Heart left ventricle (tissue), 16 donors: ENCODE measurements around the gene JDP2. TPM values are rescaled to one million over a fixed set of nuclear protein-coding genes. Genes with fewer than 3 reads are reported as not detected.

Source experiments
- ATAC-seq, 4 donors: fragments of 200-7000 bp; cut with Tn5 transposase; one replicate each; pipeline ENCODE4 v1.9.1; 2020 to 2022; ENCODE audit warnings: moderate library complexity in 4 of 4, mild to moderate bottlenecking in 3 of 4, moderate number of reproducible peaks in 1 of 4
- DNase-seq, 5 donors: peaks; one replicate each; pipeline ENCODE4 v3.0.0-alpha.2; 2020
- H3K27ac ChIP-seq, 12 donors: fragments of 200-600 bp; sonication (generic) in 4 of 12; one replicate each; pipeline versions ENCODE4 v1.5.0 to v1.8.0; 2016 to 2022; ENCODE audit warnings: mild to moderate bottlenecking in 2 of 12
- H3K27me3 ChIP-seq, 9 donors: fragments of 200-600 bp; sonication (generic) in 2 of 9; one replicate each; pipeline versions ENCODE4 v1.5.1 to v1.8.0; 2016 to 2022; ENCODE audit warnings: mild to moderate bottlenecking in 3 of 9
- H3K36me3 ChIP-seq, 9 donors: fragments of 200-600 bp; sonication (generic) in 2 of 9; one replicate each; pipeline versions ENCODE4 v1.5.0 to v1.8.0; 2018 to 2022; ENCODE audit warnings: mild to moderate bottlenecking in 2 of 9
- H3K4me1 ChIP-seq, 12 donors: fragments of 200-600 bp; sonication (generic) in 4 of 12; one replicate each; pipeline versions ENCODE4 v1.5.0 to v1.8.0; 2016 to 2022; ENCODE audit warnings: mild to moderate bottlenecking in 3 of 12
- H3K4me3 ChIP-seq, 12 donors: fragments of 200-600 bp; sonication (generic) in 4 of 12; one replicate each; pipeline versions ENCODE4 v1.5.0 to v1.8.0; 2017 to 2022; ENCODE audit warnings: mild to moderate bottlenecking in 9 of 12, moderate library complexity in 4 of 12
- H3K9me3 ChIP-seq, 12 donors: fragments of 200-600 bp; sonication (generic) in 4 of 12; one replicate each; pipeline versions ENCODE4 v1.5.0 to v1.8.0; 2016 to 2022; ENCODE audit warnings: mild to moderate bottlenecking in 1 of 12
- CTCF ChIP-seq, 12 donors: fragments of 200-600 bp; sonication (generic) in 4 of 12; IDR thresholded peaks; one replicate each; pipeline versions ENCODE4 v1.5.0 to v1.8.0; 2018 to 2022; ENCODE audit warnings: antibody characterized with exemption in 12 of 12, mild to moderate bottlenecking in 5 of 12
- POLR2A ChIP-seq, 2 donors: fragments of 450-650 bp; IDR thresholded peaks; one replicate each; pipeline ENCODE4 v1.6.1; 2017; ENCODE audit warnings: antibody characterized with exemption in 2 of 2, mild to moderate bottlenecking in 2 of 2, moderate library complexity in 2 of 2
- WGBS, 4 donors: extraction: QIAGEN DNeasy Blood & Tissue Kit in 2 of 4; methylation state at CpG; one replicate each; pipeline versions ENCODE4 v1.1.5 to v1.1.7; 2013 to 2018; 5-methylcytosine and 5-hydroxymethylcytosine counted together
- intact Hi-C, 10 donors: fragments of 100-400 bp; cut with DNase I; formaldehyde crosslinking; loops; one replicate each; pipeline versions ENCODE4 v1.11.1 to v1.14.2; 2022
- polyA plus RNA-seq, 2 donors: library from polyadenylated mRNA; stranded (reverse); fragments of 200-250 nt; gene quantifications; one replicate each; pipeline ENCODE4 v1.2.3, GENCODE V29; 2013
- total RNA-seq, 9 donors: library from RNA; depleted of rRNA in 2 of 9; stranded (reverse); fragments of >200 nt in 2 of 9; fragmentation: NEBNext Ultra II Directional in 3 of 9; extraction: Animal tissue kit (Norgen Biotek cat#: 25700) in 3 of 9; gene quantifications; one replicate each; pipeline versions ENCODE4 v1.1.0 to v1.2.4, GENCODE V29; 2016 to 2023
- donor health status: ischemic (EF 13 %, LVEDD 7.1; RV severe dilation, severe dysfunction).
- donor health status: healthy with polysubstance abuse.
- donor health status: DM: no; HTN: yes; CAD: no.
- donor health status: DM: no; HTN: no; CAD: no.
- donor health status: ischemic (EF 25% LVEDD 6.9; RV normal size, moderate dysfunction).
- donor health status: ischemic (EF 25% LVEDD 5.7; RV mildly dilated, moderate dysfunction).
- donor health status: healthy.
- donor health status: DM: yes; HTN: yes; CAD: no.
- donor health status: ischemic (EF 35%, LVEDD 5.7; RV mildly dilated, moderate dysfunction).
- donor health status: nonischemic (EF 11% LVEDD 7.7; RV severe dilation, severe dysfunction).
- donor health status: DM: yes; HTN: yes; CAD: no.
- donor health status: PGD.
- donor health status: ischemic (EF 29% LVEDD 5.4; RV normal size, mild dysfunction).
- donor health status: nonischemic (EF 23%, LVEDD 6.1; RV moderate dilation, normal function).

JDP2 gene
- total and polyA plus RNA-seq, 11 donors = 12.2 to 72.6 (median 28.1) TPM

DNA sequence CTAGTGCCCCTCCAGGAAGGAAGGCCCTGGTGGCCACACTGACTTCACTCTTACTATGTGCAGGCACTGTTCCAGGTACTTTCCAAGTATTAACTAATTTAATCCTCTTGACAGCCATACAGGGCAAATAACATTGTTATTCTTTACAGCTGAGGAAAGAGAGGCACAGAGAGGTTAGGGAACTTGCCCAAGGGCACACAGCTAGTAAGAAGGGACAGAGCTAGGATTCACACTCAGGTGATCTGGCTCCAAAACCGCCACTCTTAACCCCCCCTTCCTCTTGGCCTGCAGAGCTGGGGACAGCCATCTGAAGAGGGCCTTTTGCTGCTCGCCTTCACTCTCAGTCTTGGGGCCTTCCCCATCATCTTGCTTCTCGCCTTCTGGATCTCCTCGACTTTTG is 4.0 kb downstream of the JDP2 start:
- Histone ChIP-seq H3K36me3 (peaks cover 0 to 54% (median 48%) of the 10 kb centered on the region in 9 donors), H3K9me3 (no peaks in the 10 kb centered on the region), H3K4me1 (peaks cover 4 to 67% (median 44%) of the 10 kb centered on the region in 12 donors), H3K4me3 (no peak overlapping the region), H3K27ac (peak overlapping the region in 1 of 12 donors; percentile 87), H3K27me3 (no peaks in the 10 kb centered on the region)
- DNase-seq = no peak
- intact Hi-C loops = loop anchor here in 4 of 10 donors (2.0 to 10.0 kb wide), 4 partner anchors 53 to 125 kb away; no protein-coding TSS in a partner anchor
- no peak for ATAC-seq
- TF ChIP-seq CTCF (IDR thresholded peaks at IDR 0.05) = no peak
- no peak for TF ChIP-seq POLR2A (IDR thresholded peaks at IDR 0.05)
- WGBS, 4 donors = 91 to 96% (median 95%) methylated on average over 4 of the region's 4 CpGs

- DNase-seq = no peak
- intact Hi-C loops = loop anchor here in 3 of 10 donors (5.0 to 10.0 kb wide), 3 partner anchors 52 to 125 kb away; no protein-coding TSS in a partner anchor
- no peak overlapping the region for H3K27ac ChIP-seq
- peaks cover 0 to 57% (median 50%) of the 10 kb centered on the region in 9 donors for H3K36me3 ChIP-seq
- ATAC-seq = no peak
- H3K4me3 ChIP-seq = no peak overlapping the region
- peaks cover 4 to 68% (median 45%) of the 10 kb centered on the region in 12 donors for H3K4me1 ChIP-seq
- WGBS, 4 donors = 90 to 96% (median 95%) methylated on average over 8 of the region's 8 CpGs
- TF ChIP-seq POLR2A (IDR thresholded peaks at IDR 0.05) (no peak), CTCF (IDR thresholded peaks at IDR 0.05) (no peak)
- no peaks in the 10 kb centered on the region for H3K27me3 ChIP-seq
- no peaks in the 10 kb centered on the region for H3K9me3 ChIP-seq
Observed at GRCh38 chr14:75432411-75432810, 4.6 kb downstream of the JDP2 start.

DNA sequence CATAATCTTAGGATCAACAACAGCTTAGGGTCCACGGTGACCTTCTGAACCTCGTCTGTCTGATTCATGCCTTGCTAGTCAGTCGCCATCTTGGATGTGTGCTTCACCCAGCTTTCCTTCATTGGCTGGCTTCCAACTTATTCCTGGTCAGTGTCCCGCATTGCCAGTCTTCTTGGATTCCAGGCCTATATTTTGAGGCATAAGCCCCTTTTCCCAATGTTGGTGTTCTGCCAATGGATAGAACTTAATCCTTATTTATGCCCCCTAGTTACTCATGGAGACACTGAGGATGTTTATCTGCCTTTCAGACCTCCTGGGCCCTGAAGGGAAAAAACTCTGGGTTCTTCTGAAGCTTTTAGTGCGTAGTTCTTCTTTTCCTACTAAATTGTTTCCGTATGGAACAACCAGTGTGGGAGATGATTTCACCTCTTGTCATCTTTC is 5.8 kb downstream of the JDP2 start:
- ATAC-seq = no peak
- intact Hi-C loops = loop anchor here in 3 of 10 donors (5.0 to 10.0 kb wide), 3 partner anchors 51 to 126 kb away; no protein-coding TSS in a partner anchor
- peak overlapping the region in 1 of 12 donors; percentile 50 for H3K27ac ChIP-seq
- H3K9me3 ChIP-seq = no peaks in the 10 kb centered on the region
- WGBS, 4 donors = 93 to 97% (median 96%) methylated on average over 6 of the region's 6 CpGs
- H3K36me3 ChIP-seq = peaks cover 0 to 70% (median 62%) of the 10 kb centered on the region in 9 donors
- H3K4me3 ChIP-seq = no peak overlapping the region
- no peak for DNase-seq
- H3K27me3 ChIP-seq = no peaks in the 10 kb centered on the region
- H3K4me1 ChIP-seq = peaks cover 4 to 75% (median 51%) of the 10 kb centered on the region in 12 donors
- TF ChIP-seq POLR2A (IDR thresholded peaks at IDR 0.05) = no peak
- TF ChIP-seq CTCF (IDR thresholded peaks at IDR 0.05) = no peak

DNA sequence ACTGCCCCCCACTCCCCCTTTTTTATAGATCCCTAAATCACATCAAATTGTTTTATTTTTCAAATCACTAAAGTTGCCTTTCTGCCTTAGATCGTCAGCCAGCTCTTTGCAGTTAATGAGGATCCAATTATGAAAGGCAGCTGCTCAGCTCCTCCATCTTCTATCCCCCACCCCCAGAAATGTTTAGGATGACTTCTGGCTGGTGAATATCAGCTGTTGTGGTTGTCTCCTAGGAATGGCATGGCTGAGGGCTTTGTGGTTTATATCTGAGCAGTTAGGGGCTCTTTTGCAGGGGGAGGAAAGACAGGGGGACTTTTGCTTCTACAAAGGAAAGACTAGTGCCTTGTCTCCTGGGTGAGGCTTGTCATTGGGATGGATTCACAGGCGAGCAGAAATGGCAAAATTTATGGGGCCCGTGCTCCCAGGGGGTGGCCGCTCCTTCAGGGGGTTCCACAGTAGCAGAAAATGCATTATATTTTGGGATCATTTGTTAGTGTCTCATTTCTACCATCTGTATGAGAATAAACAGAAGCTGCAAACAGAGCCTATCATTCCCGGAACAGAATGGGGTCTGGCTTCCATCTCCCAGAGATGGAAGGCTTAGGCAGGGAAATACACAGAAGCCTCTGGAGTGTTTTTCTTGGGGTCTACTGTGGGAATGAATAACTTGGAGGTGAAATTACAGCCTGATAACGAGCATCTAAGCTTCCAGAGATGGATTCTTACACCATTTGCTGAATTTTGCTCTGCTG is 6.5 kb downstream of the JDP2 start:
- Histone ChIP-seq H3K27me3 (no peaks in the 10 kb centered on the region), H3K4me1 (peaks cover 4 to 72% (median 46%) of the 10 kb centered on the region in 12 donors), H3K36me3 (peaks cover 0 to 76% (median 69%) of the 10 kb centered on the region in 9 donors), H3K4me3 (no peak overlapping the region), H3K27ac (peak overlapping the region in 1 of 12 donors; percentile 50), H3K9me3 (no peaks in the 10 kb centered on the region)
- DNase-seq (no peak), ATAC-seq (no peak)
- intact Hi-C loops = loop anchor here in 3 of 10 donors (5.0 to 10.0 kb wide), 3 partner anchors 50 to 127 kb away; no protein-coding TSS in a partner anchor
- 78 to 92% (median 82%) methylated on average over 6 of the region's 6 CpGs for WGBS, 4 donors
- TF ChIP-seq POLR2A (IDR thresholded peaks at IDR 0.05) = no peak
- TF ChIP-seq CTCF (IDR thresholded peaks at IDR 0.05) = no peak
